Parathyroid adenoma (tissue), 2 donors: Measurements from ENCODE around the gene CACNG1.

Source experiments
- H2AFZ ChIP-seq: fragments of 300-600 bp; sonication (generic); one replicate; pipeline ENCODE4 v1.7.0; 2017; ENCODE audit warnings: antibody characterized with exemption, mild to moderate bottlenecking
- H3K27ac ChIP-seq: fragments of 300-600 bp; sonication (generic); one replicate; pipeline ENCODE4 v1.7.0; 2017
- H3K27me3 ChIP-seq: fragments of 300-600 bp; sonication (generic); one replicate; pipeline ENCODE4 v1.7.0; 2017; ENCODE audit warnings: low read length; ENCODE audit not compliant: control insufficient read depth, insufficient read depth
- H3K36me3 ChIP-seq: fragments of 300-600 bp; sonication (generic); one replicate; pipeline ENCODE4 v1.7.0; 2017; ENCODE audit warnings: low read length; ENCODE audit not compliant: control insufficient read depth, insufficient read depth
- H3K4me1 ChIP-seq: fragments of 300-600 bp; sonication (generic); one replicate; pipeline ENCODE4 v1.7.0; 2017; ENCODE audit warnings: control low read depth
- H3K4me2 ChIP-seq: fragments of 300-600 bp; sonication (generic); one replicate; pipeline ENCODE4 v1.7.0; 2017; ENCODE audit warnings: low read length
- H3K4me3 ChIP-seq: fragments of 300-600 bp; sonication (generic); one replicate; pipeline ENCODE4 v1.7.0; 2017; ENCODE audit warnings: low read depth, low read length
- H3K79me2 ChIP-seq: fragments of 300-600 bp; sonication (generic); one replicate; pipeline ENCODE4 v1.7.0; 2017; ENCODE audit warnings: control low read depth
- H3K9ac ChIP-seq: fragments of 300-600 bp; sonication (generic); one replicate; pipeline ENCODE4 v1.7.0; 2017; ENCODE audit warnings: mild to moderate bottlenecking
- H3K9me3 ChIP-seq: fragments of 300-600 bp; sonication (generic); one replicate; pipeline ENCODE4 v1.7.0; 2017; ENCODE audit warnings: low read length; ENCODE audit not compliant: control insufficient read depth
- TF ChIP-seq, protein P1 (sequence below): fragments of 300-600 bp; sonication (generic); IDR thresholded peaks from one replicate; pipeline ENCODE4 v1.7.0; 2017; ENCODE audit warnings: antibody characterized with exemption, mild to moderate bottlenecking
- donor health status: primary hyperparathyroidism.

CACNG1 gene

GRCh38 chr17:67058036-67058435, 13.7 kb downstream of the CACNG1 start:
- no peak overlapping the region for H2AFZ ChIP-seq
- no peaks in the 10 kb centered on the region for H3K27me3 ChIP-seq
- H3K9me3 ChIP-seq: no peaks in the 10 kb centered on the region
- no peak overlapping the region for H3K4me3 ChIP-seq
- H3K27ac ChIP-seq: no peak overlapping the region
- no peaks in the 10 kb centered on the region for H3K79me2 ChIP-seq
- no peak overlapping the region for H3K9ac ChIP-seq
- no peaks in the 10 kb centered on the region for H3K36me3 ChIP-seq
- H3K4me1 ChIP-seq: no peaks in the 10 kb centered on the region
- TF ChIP-seq, protein P1, sequence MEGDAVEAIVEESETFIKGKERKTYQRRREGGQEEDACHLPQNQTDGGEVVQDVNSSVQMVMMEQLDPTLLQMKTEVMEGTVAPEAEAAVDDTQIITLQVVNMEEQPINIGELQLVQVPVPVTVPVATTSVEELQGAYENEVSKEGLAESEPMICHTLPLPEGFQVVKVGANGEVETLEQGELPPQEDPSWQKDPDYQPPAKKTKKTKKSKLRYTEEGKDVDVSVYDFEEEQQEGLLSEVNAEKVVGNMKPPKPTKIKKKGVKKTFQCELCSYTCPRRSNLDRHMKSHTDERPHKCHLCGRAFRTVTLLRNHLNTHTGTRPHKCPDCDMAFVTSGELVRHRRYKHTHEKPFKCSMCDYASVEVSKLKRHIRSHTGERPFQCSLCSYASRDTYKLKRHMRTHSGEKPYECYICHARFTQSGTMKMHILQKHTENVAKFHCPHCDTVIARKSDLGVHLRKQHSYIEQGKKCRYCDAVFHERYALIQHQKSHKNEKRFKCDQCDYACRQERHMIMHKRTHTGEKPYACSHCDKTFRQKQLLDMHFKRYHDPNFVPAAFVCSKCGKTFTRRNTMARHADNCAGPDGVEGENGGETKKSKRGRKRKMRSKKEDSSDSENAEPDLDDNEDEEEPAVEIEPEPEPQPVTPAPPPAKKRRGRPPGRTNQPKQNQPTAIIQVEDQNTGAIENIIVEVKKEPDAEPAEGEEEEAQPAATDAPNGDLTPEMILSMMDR: no peak
- no peak overlapping the region for H3K4me2 ChIP-seq

DNA sequence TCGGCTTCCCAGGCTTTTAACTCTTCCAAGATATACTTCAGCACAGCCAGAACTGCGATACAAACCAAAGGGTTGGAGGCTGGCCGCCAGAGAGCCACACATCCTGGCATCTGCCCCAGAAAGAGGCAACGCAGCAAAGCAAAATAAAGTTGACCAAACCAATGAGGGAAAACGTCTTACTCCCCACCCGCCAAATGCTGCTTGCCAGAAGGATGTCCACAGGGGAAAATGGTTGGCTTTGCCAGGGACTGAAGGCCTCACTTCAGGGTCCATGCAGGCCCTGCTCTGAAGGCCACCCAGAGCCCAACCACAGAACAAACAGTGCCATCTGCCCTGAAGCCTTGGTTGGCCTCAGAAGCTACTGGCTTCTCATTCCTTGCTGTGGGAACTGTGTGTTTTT, 15.0 kb downstream of the CACNG1 start:
- Histone ChIP-seq H3K36me3 (no peaks in the 10 kb centered on the region), H3K4me3 (no peak overlapping the region), H3K9me3 (no peaks in the 10 kb centered on the region), H3K27me3 (no peaks in the 10 kb centered on the region), H3K79me2 (no peaks in the 10 kb centered on the region), H3K4me2 (no peak overlapping the region), H2AFZ (no peak overlapping the region), H3K9ac (no peak overlapping the region), H3K27ac (no peak overlapping the region), H3K4me1 (no peaks in the 10 kb centered on the region)
- TF ChIP-seq, protein P1: no peak

GRCh38 chr17:67063141-67063540, 18.8 kb downstream of the CACNG1 start:
- Histone ChIP-seq H3K4me1 (no peaks in the 10 kb centered on the region), H3K27ac (no peak overlapping the region), H3K9ac (no peak overlapping the region), H3K79me2 (no peaks in the 10 kb centered on the region), H2AFZ (no peak overlapping the region), H3K9me3 (no peaks in the 10 kb centered on the region), H3K36me3 (no peaks in the 10 kb centered on the region), H3K27me3 (no peaks in the 10 kb centered on the region), H3K4me3 (no peak overlapping the region), H3K4me2 (no peak overlapping the region)
- TF ChIP-seq, protein P1: no peak

GRCh38 chr17:67066717-67067116, 22.4 kb downstream of the CACNG1 start:
- Histone ChIP-seq H3K79me2 (no peaks in the 10 kb centered on the region), H3K27me3 (no peaks in the 10 kb centered on the region), H2AFZ (no peak overlapping the region), H3K9ac (no peak overlapping the region), H3K4me3 (no peak overlapping the region), H3K4me1 (no peaks in the 10 kb centered on the region), H3K4me2 (no peak overlapping the region), H3K36me3 (no peaks in the 10 kb centered on the region), H3K9me3 (no peaks in the 10 kb centered on the region), H3K27ac (no peak overlapping the region)
- TF ChIP-seq, protein P1: no peak

DNA sequence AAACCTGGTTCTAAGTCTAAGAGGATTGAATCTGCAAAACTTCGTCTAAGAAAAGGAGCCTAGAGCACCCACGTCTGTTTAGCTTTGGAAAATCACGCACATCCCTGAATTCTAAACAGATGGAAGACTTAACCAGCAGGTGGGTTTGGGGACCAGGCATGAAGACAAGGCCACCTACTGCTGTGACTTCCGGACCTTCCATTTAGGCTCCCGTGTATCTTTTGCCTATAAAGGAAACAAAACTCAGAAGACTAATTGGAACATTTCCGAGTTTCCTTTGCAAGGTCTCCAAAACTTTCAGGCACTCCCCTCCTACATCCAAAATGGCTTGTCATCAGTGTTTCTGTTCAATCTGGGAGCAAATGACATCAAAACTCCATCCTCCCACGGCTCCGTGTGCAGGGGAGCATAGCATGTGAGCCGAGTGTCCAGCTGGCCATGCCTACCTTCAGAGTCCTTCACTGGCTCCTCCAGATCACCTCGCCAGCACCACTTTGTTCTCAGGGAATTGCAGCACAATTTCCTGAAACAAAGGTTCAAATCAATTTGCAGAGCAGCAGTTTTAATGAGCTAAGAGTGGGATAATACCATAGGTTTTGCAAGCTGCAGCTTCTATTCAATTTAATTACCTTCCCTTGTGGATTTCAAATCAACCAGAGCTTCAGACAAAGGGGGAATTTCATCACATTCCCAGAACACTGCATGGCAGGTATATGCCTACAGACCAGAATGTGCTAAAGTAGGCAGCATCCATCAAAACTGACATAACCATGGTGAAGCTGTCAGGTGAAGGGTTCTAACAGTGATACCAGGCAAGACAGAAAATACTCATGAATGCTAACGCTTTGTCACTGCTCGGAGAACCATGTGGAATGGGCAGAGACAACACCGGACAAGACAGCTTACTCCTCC, 23.5 kb downstream of the CACNG1 start:
- no peaks in the 10 kb centered on the region for H3K27me3 ChIP-seq
- TF ChIP-seq, protein P1: no peak
- H3K36me3 ChIP-seq: no peaks in the 10 kb centered on the region
- no peak overlapping the region for H3K27ac ChIP-seq
- H2AFZ ChIP-seq: no peak overlapping the region
- no peak overlapping the region for H3K9ac ChIP-seq
- no peaks in the 10 kb centered on the region for H3K79me2 ChIP-seq
- H3K4me1 ChIP-seq: no peaks in the 10 kb centered on the region
- H3K4me2 ChIP-seq: no peak overlapping the region
- H3K4me3 ChIP-seq: no peak overlapping the region
- H3K9me3 ChIP-seq: no peaks in the 10 kb centered on the region
